Activated CD4-positive, alpha-beta memory T cell treated with anti-CD3 and anti-CD28 coated beads for 36 hours (primary cell): Measurements from ENCODE around the gene CES1. TPM values are rescaled to one million over a fixed set of nuclear protein-coding genes. Genes with fewer than 3 reads are reported as not detected.
A peak's percentile ranks its signal among the peaks of the same experiment; 100 is the strongest.
"Not testable (repeated sequence)": the region's sequence is repeated elsewhere in the genome, so short reads cannot be mapped to it uniquely, and the experiment has no call there.

ENCODE experiments used
- CTCF ChIA-PET: fragments of 350-600 bp; sonication (Branson Sonifier 250); formaldehyde crosslinking; loops from one replicate; lab custom pipeline; 2021; ENCODE audit warnings: antibody characterized with exemption, inconsistent platforms; lab: Charles Lee
- POLR2A ChIA-PET: fragments of 350-600 bp; sonication (Branson Sonifier 250); formaldehyde crosslinking; loops from one replicate; lab custom pipeline; 2021; ENCODE audit warnings: antibody characterized with exemption; lab: Charles Lee
- DNase-seq: peaks from one replicate; pipeline ENCODE4 v3.0.0-alpha.2; 2020
- H3K27ac Mint-ChIP-seq: one replicate; pipeline ENCODE4 v1.8.0; 2021; ENCODE audit warnings: mixed read lengths
- H3K27me3 Mint-ChIP-seq: one replicate; pipeline ENCODE4 v1.8.0; 2021; ENCODE audit warnings: mixed read lengths
- H3K36me3 Mint-ChIP-seq: one replicate; pipeline ENCODE4 v1.8.0; 2021; ENCODE audit warnings: mixed read lengths
- H3K4me1 Mint-ChIP-seq: one replicate; pipeline ENCODE4 v1.8.0; 2021; ENCODE audit warnings: low read depth, mixed read lengths
- H3K4me3 Mint-ChIP-seq: one replicate; pipeline ENCODE4 v1.8.0; 2021; ENCODE audit warnings: mild to moderate bottlenecking, mixed read lengths
- H3K9me3 Mint-ChIP-seq: one replicate; pipeline ENCODE4 v1.8.0; 2021; ENCODE audit warnings: mixed read lengths
- intact Hi-C: fragments of 100-400 bp; cut with micrococcal nuclease; formaldehyde crosslinking; loops from one replicate; pipeline ENCODE4 v1.15.1; 2023
- total RNA-seq, 2 experiments: library from RNA; stranded (reverse); gene quantifications; one replicate each; pipeline ENCODE4 v1.2.3, GENCODE V29; 2021

Gene CES1
- total RNA-seq, 2 experiments from 2014 or later: 0.63 TPM; not detected in 1

GRCh38 chr16:55779402-55780094, 53.3 kb downstream of the CES1 start:
- DNase-seq: no peak
- Mint-ChIP-seq H3K36me3 (no peaks in the 10 kb centered on the region), H3K4me1 (no peaks in the 10 kb centered on the region), H3K27ac (no peak overlapping the region), H3K4me3 (no peak overlapping the region), H3K27me3 (peaks cover 21% of the 10 kb centered on the region), H3K9me3 (no peaks in the 10 kb centered on the region)
- intact Hi-C loops: no loop called here
- ChIA-PET POLR2A (no interaction called here), CTCF (no interaction called here)

GRCh38 chr16:55778757-55779156, 54.1 kb downstream of the CES1 start:
- POLR2A ChIA-PET: no interaction called here
- Mint-ChIP-seq H3K9me3 (no peaks in the 10 kb centered on the region), H3K4me3 (no peak overlapping the region), H3K27ac (no peak overlapping the region), H3K27me3 (peaks cover 21% of the 10 kb centered on the region), H3K4me1 (no peaks in the 10 kb centered on the region), H3K36me3 (no peaks in the 10 kb centered on the region)
- DNase-seq: no peak
- intact Hi-C loops: no loop called here
- CTCF ChIA-PET: no interaction called here

GRCh38 chr16:55775857-55776256, 57.0 kb downstream of the CES1 start:
- DNase-seq: no peak
- Mint-ChIP-seq H3K9me3 (no peaks in the 10 kb centered on the region), H3K27me3 (peaks cover 19% of the 10 kb centered on the region), H3K27ac (no peak overlapping the region), H3K4me1 (no peaks in the 10 kb centered on the region), H3K4me3 (no peak overlapping the region), H3K36me3 (no peaks in the 10 kb centered on the region)
- intact Hi-C loops: no loop called here
- CTCF ChIA-PET: no interaction called here
- POLR2A ChIA-PET: no interaction called here

- Mint-ChIP-seq H3K4me1 (no peaks in the 10 kb centered on the region), H3K4me3 (no peak overlapping the region), H3K27me3 (peaks cover 14% of the 10 kb centered on the region), H3K9me3 (no peaks in the 10 kb centered on the region), H3K27ac (no peak overlapping the region), H3K36me3 (no peaks in the 10 kb centered on the region)
- CTCF ChIA-PET: no interaction called here
- DNase-seq: no peak
- POLR2A ChIA-PET: no interaction called here
- intact Hi-C loops: no loop called here
Observed at GRCh38 chr16:55773859-55774549, 58.9 kb downstream of the CES1 start.

- no peaks in the 10 kb centered on the region for H3K4me1 Mint-ChIP-seq
- ChIA-PET CTCF (no interaction called here), POLR2A (no interaction called here)
- H3K9me3 Mint-ChIP-seq: no peaks in the 10 kb centered on the region
- peaks cover 11% of the 10 kb centered on the region for H3K27me3 Mint-ChIP-seq
- no peak overlapping the region for H3K4me3 Mint-ChIP-seq
- no peaks in the 10 kb centered on the region for H3K36me3 Mint-ChIP-seq
- DNase-seq: no peak
- no peak overlapping the region for H3K27ac Mint-ChIP-seq
- intact Hi-C loops: no loop called here
Observed at GRCh38 chr16:55765161-55765560, 67.7 kb downstream of the CES1 start.

GRCh38 chr16:55760310-55761001, 72.4 kb downstream of the CES1 start:
- intact Hi-C loops: no loop called here
- no peak overlapping the region for H3K4me3 Mint-ChIP-seq
- ChIA-PET CTCF (no interaction called here), POLR2A (no interaction called here)
- peaks cover 14% of the 10 kb centered on the region for H3K27me3 Mint-ChIP-seq
- no peaks in the 10 kb centered on the region for H3K9me3 Mint-ChIP-seq
- DNase-seq: no peak
- H3K27ac Mint-ChIP-seq: no peak overlapping the region
- no peaks in the 10 kb centered on the region for H3K4me1 Mint-ChIP-seq
- no peaks in the 10 kb centered on the region for H3K36me3 Mint-ChIP-seq

- peaks cover 14% of the 10 kb centered on the region for H3K27me3 Mint-ChIP-seq
- POLR2A ChIA-PET, H3K4me3 Mint-ChIP-seq, H3K36me3 Mint-ChIP-seq, intact Hi-C loops, H3K9me3 Mint-ChIP-seq, H3K4me1 Mint-ChIP-seq, CTCF ChIA-PET, DNase-seq, H3K27ac Mint-ChIP-seq: not testable (repeated sequence)
Observed at GRCh38 chr16:55759965-55760309, 73.0 kb downstream of the CES1 start.

GRCh38 chr16:55757595-55758527, 75.0 kb downstream of the CES1 start:
- H3K27ac Mint-ChIP-seq, intact Hi-C loops, H3K4me3 Mint-ChIP-seq, POLR2A ChIA-PET, CTCF ChIA-PET, DNase-seq: not testable (repeated sequence)
- Mint-ChIP-seq H3K36me3 (peaks cover 13% of the 10 kb centered on the region), H3K27me3 (peaks cover 14% of the 10 kb centered on the region), H3K9me3 (peaks cover 16% of the 10 kb centered on the region), H3K4me1 (peaks cover 16% of the 10 kb centered on the region)

- Mint-ChIP-seq H3K27me3 (peaks cover 10% of the 10 kb centered on the region), H3K4me3 (no peak overlapping the region), H3K27ac (no peak overlapping the region), H3K9me3 (peaks cover 24% of the 10 kb centered on the region), H3K36me3 (peaks cover 13% of the 10 kb centered on the region), H3K4me1 (peaks cover 25% of the 10 kb centered on the region)
- ChIA-PET POLR2A (no interaction called here), CTCF (no interaction called here)
- intact Hi-C loops: no loop called here
- DNase-seq: no peak
Observed at GRCh38 chr16:55756963-55757362, 75.9 kb downstream of the CES1 start.

GRCh38 chr16:55754056-55754455, 78.8 kb downstream of the CES1 start:
- intact Hi-C loops: no loop called here
- no peak for DNase-seq
- H3K4me1 Mint-ChIP-seq: peaks cover 25% of the 10 kb centered on the region
- ChIA-PET POLR2A (no interaction called here), CTCF (no interaction called here)
- H3K27me3 Mint-ChIP-seq: peaks cover 2% of the 10 kb centered on the region
- H3K9me3 Mint-ChIP-seq: peaks cover 27% of the 10 kb centered on the region
- peaks cover 13% of the 10 kb centered on the region for H3K36me3 Mint-ChIP-seq
- H3K4me3 Mint-ChIP-seq: no peak overlapping the region
- H3K27ac Mint-ChIP-seq: peak overlapping the region; percentile 87

- Mint-ChIP-seq H3K4me1 (peaks cover 25% of the 10 kb centered on the region), H3K36me3 (peaks cover 13% of the 10 kb centered on the region), H3K9me3 (peaks cover 27% of the 10 kb centered on the region), H3K27ac (peak overlapping the region; percentile 87)
- CTCF ChIA-PET, POLR2A ChIA-PET, H3K4me3 Mint-ChIP-seq, H3K27me3 Mint-ChIP-seq: not testable (repeated sequence)
- peak; percentile 23 for DNase-seq
- intact Hi-C loops: loop anchor here (1.0 to 2.0 kb wide), 2 partner anchors 282 to 446 kb away; no protein-coding TSS in a partner anchor
Observed at GRCh38 chr16:55753145-55753631, 79.7 kb downstream of the CES1 start.
